GM12874 (cell line): Measurements from ENCODE around the gene CNOT8.

Source experiments
- TF ChIP-seq, protein P1 (sequence below): IDR thresholded peaks from 2 replicates; pipeline ENCODE4 v1.5.1; 2011; ENCODE audit warnings: low read depth, mild to moderate bottlenecking, control low read depth, low read length, moderate library complexity; ENCODE audit not compliant: insufficient read depth

The CNOT8 gene

DNA sequence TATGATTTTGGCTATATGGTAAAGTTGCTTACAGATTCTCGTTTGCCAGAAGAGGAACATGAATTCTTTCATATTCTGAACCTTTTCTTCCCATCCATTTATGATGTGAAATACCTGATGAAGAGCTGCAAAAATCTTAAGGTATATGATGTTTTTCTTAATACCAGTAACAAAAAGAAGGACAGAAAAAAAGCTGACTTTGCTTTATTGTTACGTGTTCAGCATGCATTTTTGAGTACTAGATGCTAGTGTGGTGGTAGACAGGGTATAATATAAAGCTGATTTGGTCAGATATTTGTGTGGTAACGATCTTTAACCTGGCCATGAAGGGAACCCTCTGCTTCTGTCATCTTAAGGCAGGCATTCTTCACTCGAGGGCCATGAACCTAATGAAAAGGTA is 13.3 kb downstream of the CNOT8 start:
- TF ChIP-seq, protein P1, sequence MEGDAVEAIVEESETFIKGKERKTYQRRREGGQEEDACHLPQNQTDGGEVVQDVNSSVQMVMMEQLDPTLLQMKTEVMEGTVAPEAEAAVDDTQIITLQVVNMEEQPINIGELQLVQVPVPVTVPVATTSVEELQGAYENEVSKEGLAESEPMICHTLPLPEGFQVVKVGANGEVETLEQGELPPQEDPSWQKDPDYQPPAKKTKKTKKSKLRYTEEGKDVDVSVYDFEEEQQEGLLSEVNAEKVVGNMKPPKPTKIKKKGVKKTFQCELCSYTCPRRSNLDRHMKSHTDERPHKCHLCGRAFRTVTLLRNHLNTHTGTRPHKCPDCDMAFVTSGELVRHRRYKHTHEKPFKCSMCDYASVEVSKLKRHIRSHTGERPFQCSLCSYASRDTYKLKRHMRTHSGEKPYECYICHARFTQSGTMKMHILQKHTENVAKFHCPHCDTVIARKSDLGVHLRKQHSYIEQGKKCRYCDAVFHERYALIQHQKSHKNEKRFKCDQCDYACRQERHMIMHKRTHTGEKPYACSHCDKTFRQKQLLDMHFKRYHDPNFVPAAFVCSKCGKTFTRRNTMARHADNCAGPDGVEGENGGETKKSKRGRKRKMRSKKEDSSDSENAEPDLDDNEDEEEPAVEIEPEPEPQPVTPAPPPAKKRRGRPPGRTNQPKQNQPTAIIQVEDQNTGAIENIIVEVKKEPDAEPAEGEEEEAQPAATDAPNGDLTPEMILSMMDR, result no peak

DNA sequence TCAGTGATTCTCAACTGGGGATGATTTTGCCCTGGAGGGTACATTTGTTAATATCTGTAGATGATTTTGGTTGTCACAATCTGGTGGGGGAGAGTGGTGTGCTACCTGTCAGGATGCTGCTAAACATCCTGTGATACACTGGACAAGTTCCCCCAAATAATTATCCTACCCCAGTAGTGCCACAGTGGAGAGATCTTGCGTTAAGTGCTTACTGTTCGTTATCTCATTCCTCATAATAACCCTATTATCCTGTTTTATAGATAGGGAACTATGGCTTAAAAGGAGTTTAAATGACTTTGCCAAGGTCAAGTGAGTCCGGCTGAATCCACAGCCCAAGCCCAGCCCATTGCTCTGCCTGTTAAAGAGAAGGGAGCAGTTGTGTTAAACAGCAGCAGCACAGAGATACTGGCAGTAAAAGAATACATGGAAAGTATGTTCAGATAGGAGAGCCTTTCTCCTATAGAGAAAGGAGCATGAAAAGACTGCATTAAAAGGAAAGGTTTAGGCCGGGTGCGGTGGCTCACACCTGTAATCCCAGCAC is 15.4 kb downstream of the CNOT8 start:
- TF ChIP-seq, protein P1, result no peak

DNA sequence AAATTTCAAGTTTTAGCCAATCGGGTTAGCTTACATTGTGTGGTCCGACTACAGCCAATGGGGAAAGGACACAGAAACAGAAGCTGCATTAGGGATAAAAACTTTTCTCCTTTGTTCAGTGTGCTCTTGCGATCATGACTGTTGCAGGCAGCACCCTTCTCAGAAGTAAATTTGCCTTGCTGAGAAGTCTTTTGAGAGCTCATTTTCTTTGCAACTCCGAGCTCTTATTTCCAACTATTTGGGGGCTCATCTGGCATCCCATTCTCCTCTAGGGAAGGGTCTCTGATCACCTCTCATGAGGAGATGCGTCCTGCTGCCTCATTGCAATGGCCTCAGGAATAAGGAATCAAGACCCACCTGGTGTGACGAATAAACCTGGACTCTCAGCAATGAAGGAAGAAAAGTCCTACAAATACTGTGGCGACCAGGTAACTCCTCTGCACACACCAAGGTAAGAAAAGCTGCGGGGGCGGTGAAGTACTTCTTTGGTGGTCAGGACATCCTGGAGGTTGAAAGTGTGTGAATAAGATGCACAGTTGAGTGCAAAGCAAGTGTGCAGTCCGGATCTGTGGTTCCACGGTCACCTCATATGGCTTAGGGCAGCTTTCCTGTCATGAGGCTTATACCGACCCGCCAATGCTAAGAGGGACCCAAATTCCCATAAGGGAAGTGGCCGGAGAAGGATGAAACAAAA is 20.4 kb downstream of the CNOT8 start:
- TF ChIP-seq, protein P1, result no peak

DNA sequence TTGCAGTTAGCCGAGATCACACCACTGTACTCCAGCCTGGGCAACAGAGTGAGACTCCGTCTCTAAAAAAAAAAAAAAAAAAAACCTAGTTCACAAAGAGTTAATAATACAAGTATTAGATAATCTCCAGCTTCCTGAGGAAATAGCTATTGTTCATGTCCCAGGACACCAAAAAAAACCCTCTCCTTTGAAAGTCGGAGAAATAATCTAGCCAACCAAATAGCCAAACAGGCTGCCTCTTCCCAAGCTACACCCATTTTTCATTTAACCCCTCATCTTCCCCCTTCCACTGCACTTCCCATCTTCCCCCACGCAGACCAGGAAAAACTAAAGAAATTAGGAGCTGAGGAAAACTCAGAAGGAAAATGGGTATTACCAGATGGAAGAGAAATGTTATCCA is 23.6 kb downstream of the CNOT8 start:
- TF ChIP-seq, protein P1, result no peak

DNA sequence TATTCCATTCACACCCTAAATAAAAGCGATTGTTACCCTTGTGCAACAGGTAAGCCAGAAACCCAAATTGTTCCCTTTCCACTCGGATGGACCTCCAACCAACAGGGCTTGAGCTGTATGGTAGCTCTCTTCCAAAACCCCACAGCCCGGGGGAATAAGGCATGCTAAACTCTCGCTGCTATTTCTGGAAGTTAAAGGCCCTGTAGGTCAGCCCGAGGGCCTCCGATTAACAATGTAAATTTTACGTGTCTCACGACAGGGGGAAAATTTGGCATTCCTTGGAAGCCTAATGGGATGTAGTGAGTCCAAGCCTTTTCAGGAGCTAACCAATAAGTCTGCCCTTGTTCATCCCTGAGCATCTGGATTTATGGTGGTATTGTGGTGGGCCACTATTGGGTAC is 26.0 kb downstream of the CNOT8 start:
- TF ChIP-seq, protein P1, result no peak

DNA sequence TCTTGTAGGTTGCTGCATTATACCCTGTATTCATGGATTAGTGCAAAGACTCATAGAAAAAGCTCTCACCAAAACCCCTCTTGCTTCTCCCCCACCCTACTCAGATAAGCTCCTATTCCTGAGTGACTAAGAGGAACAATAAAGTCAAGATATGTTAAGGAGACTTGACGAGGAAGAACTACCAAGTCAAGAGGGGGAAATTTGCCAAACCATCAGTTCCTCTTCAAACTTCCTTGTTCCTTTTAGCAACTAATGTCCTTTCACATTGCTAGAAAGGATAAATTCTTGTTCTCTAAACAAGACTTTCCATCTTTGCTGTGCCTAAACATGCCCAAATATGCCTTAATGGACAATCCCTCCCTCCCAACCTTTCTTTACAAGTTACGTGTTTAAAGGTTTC is 27.0 kb downstream of the CNOT8 start:
- TF ChIP-seq, protein P1, result no peak

DNA sequence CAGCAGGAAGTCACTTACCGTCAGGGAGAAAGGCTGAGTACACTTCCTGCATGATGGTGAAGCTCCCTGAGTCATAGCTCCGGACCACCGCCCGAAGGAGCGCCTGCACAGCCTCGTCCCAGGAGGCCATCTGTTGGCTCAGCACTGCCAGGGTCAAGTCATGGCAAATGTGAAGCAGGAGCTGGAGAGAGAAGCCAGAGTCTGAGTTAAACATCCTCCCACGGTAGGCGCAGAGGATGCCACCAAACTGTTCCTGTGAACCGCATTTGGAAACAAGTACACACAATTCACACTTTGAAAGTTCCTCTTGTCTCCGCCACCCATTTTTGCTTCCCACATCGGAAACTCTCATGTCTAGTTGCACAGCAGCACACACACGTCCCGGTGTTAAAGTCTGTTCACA is 33.9 kb downstream of the CNOT8 start:
- TF ChIP-seq, protein P1, result no peak
